ENCODE measurements around the gene FUBP3. TPM values are rescaled to one million over a fixed set of nuclear protein-coding genes. Genes with fewer than 3 reads are reported as not detected.

FUBP3 gene
- total RNA-seq, 1 experiment from 2014 or later = 78.6 TPM

DNA sequence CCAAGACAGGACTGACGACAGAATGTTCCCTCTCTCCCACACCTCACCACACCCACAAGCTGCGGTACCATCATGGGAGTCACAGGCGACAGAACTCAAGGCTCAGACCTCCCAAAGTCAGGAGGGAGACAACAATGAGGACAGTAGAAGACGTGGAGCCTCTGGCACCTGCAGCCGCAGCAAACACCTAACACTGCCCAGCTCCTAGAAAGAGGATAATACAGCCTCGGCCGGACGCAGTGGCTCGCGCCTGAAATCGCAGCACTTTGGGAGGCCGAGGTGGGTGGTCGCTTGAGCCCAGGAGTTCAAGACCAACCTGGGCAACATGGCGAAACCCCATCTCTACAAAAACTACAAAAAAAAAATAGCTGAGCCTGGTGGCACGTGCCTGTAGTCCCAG lies 71.8 kb downstream of the FUBP3 start:
- Histone ChIP-seq H3K23me2 (ENCODE audit: insufficient read length, low read depth, low read length, poor library complexity, severe bottlenecking) (no peaks in the 10 kb centered on the region), H4K91ac (ENCODE audit: insufficient read length, low read depth, low read length) (no peak overlapping the region), H3T11ph (ENCODE audit: low read length) (no peak overlapping the region), H4K8ac (replicated peaks; ENCODE audit: insufficient read length, low read depth, low read length) (no peak overlapping the region), H2BK120ac (ENCODE audit: low read depth, low read length, poor library complexity, severe bottlenecking) (no peak overlapping the region), H3K4me1 (ENCODE audit: insufficient read depth, low read length) (no peaks in the 10 kb centered on the region), H3K27me3 (ENCODE audit: insufficient read depth, low read length) (peaks cover 1% of the 10 kb centered on the region; the same call in 1 of the 2 replicates), H2AFZ (ENCODE audit: low read length) (no peak overlapping the region), H3K27ac (ENCODE audit: insufficient read length, low read depth, low read length) (no peak overlapping the region), H3K9ac (ENCODE audit: extremely low read depth, insufficient read length, low read length) (no peak overlapping the region), H2BK12ac (ENCODE audit: insufficient read length, low read depth, low read length) (no peak overlapping the region), H3K56ac (ENCODE audit: insufficient read length, low read depth, low read length) (no peak overlapping the region), H2AK5ac (ENCODE audit: insufficient read length, low read length) (no peak overlapping the region), H3K4me2 (ENCODE audit: insufficient read depth, insufficient read length, low read length) (no peak overlapping the region), H2BK20ac (ENCODE audit: low read depth, low read length, poor library complexity, severe bottlenecking) (no peak overlapping the region), H3K14ac (ENCODE audit: insufficient read depth, low read length) (no peak overlapping the region), H2BK15ac (ENCODE audit: low read depth, low read length) (no peak overlapping the region), H3K79me2 (ENCODE audit: insufficient read depth, low read length) (no peaks in the 10 kb centered on the region), H4K5ac (ENCODE audit: insufficient read length, low read depth, low read length) (no peak overlapping the region), H2BK5ac (ENCODE audit: insufficient read length, low read length) (no peak overlapping the region), H3K18ac (ENCODE audit: insufficient read length, low read depth, low read length) (no peak overlapping the region), H3K9me3 (ENCODE audit: control insufficient read depth, low read depth, low read length) (no peaks in the 10 kb centered on the region), H3K79me1 (ENCODE audit: insufficient read depth, low read depth, low read length, poor library complexity, severe bottlenecking) (no peaks in the 10 kb centered on the region), H3K23ac (ENCODE audit: insufficient read length, low read depth, low read length) (no peak overlapping the region), H3K4ac (ENCODE audit: low read depth, low read length) (no peak overlapping the region), H4K20me1 (ENCODE audit: control insufficient read depth, insufficient read depth, insufficient read length) (no peaks in the 10 kb centered on the region)
- Mint-ChIP-seq H3K9me3 (no peaks in the 10 kb centered on the region), H3K4me1 (no peaks in the 10 kb centered on the region), H3K36me3 (ENCODE audit: insufficient read depth in 1 of 3, low read depth in 3 of 3) (no peaks in the 10 kb centered on the region), H3K4me3 (no peak overlapping the region), H3K27ac (no peak overlapping the region), H3K27me3 (ENCODE audit: low read depth) (peaks cover 67% of the 10 kb centered on the region)
- no CpG with 5 or more reads among the region's 15 CpGs for WGBS (ENCODE audit: extremely low coverage, insufficient read length, low lambda C conversion rate)
- DNase-seq = no peak
- TF ChIP-seq, protein P1, sequence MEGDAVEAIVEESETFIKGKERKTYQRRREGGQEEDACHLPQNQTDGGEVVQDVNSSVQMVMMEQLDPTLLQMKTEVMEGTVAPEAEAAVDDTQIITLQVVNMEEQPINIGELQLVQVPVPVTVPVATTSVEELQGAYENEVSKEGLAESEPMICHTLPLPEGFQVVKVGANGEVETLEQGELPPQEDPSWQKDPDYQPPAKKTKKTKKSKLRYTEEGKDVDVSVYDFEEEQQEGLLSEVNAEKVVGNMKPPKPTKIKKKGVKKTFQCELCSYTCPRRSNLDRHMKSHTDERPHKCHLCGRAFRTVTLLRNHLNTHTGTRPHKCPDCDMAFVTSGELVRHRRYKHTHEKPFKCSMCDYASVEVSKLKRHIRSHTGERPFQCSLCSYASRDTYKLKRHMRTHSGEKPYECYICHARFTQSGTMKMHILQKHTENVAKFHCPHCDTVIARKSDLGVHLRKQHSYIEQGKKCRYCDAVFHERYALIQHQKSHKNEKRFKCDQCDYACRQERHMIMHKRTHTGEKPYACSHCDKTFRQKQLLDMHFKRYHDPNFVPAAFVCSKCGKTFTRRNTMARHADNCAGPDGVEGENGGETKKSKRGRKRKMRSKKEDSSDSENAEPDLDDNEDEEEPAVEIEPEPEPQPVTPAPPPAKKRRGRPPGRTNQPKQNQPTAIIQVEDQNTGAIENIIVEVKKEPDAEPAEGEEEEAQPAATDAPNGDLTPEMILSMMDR (conservative IDR thresholded peaks at IDR 0.05) = no peak

All from H9 (cell line).